ENCODE measurements around the gene PLEKHG3. TPM values are rescaled to one million over a fixed set of nuclear protein-coding genes. Genes with fewer than 3 reads are reported as not detected.

Gene PLEKHG3
- total RNA-seq, 1 experiment from 2014 or later, result 75.3 TPM

GRCh38 chr14:64734990-64735389 is 30.8 kb downstream of the PLEKHG3 start (continued):
- TF ChIP-seq, protein P1, sequence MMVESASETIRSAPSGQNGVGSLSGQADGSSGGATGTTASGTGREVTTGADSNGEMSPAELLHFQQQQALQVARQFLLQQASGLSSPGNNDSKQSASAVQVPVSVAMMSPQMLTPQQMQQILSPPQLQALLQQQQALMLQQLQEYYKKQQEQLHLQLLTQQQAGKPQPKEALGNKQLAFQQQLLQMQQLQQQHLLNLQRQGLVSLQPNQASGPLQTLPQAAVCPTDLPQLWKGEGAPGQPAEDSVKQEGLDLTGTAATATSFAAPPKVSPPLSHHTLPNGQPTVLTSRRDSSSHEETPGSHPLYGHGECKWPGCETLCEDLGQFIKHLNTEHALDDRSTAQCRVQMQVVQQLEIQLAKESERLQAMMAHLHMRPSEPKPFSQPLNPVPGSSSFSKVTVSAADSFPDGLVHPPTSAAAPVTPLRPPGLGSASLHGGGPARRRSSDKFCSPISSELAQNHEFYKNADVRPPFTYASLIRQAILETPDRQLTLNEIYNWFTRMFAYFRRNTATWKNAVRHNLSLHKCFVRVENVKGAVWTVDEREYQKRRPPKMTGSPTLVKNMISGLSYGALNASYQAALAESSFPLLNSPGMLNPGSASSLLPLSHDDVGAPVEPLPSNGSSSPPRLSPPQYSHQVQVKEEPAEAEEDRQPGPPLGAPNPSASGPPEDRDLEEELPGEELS (CRISPR knock-in tag; IDR thresholded peaks at IDR 0.05), result no peak
- TF ChIP-seq, protein P2, sequence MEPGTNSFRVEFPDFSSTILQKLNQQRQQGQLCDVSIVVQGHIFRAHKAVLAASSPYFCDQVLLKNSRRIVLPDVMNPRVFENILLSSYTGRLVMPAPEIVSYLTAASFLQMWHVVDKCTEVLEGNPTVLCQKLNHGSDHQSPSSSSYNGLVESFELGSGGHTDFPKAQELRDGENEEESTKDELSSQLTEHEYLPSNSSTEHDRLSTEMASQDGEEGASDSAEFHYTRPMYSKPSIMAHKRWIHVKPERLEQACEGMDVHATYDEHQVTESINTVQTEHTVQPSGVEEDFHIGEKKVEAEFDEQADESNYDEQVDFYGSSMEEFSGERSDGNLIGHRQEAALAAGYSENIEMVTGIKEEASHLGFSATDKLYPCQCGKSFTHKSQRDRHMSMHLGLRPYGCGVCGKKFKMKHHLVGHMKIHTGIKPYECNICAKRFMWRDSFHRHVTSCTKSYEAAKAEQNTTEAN (CRISPR knock-in tag; IDR thresholded peaks at IDR 0.05), result no peak
- no peak for TF ChIP-seq EMX1 (CRISPR knock-in tag; IDR thresholded peaks at IDR 0.05)

GRCh38 chr14:64736271-64737169 is 32.3 kb downstream of the PLEKHG3 start:
- POLR2A ChIA-PET, result no interaction called here
- H3K27ac Mint-ChIP-seq, result no peak overlapping the region
- CTCF ChIA-PET, result interaction anchor here (0.6 to 1.9 kb wide), 16 partner anchors 9 to 175 kb away, joined by 3 to 10 read pairs (median 4); no protein-coding TSS in a partner anchor
- H3K36me3 Mint-ChIP-seq, result peaks cover 46% of the 10 kb centered on the region
- DNase-seq (ENCODE audit: low spot score) (peak; percentile 46), ATAC-seq (peak; percentile 84)
- H3K4me3 Mint-ChIP-seq, result no peak overlapping the region
- H3K9me3 Mint-ChIP-seq, result no peaks in the 10 kb centered on the region
- H3K27me3 Mint-ChIP-seq (ENCODE audit: low read depth), result no peaks in the 10 kb centered on the region
- peaks cover 11% of the 10 kb centered on the region for H3K4me1 Mint-ChIP-seq
- TF ChIP-seq, protein P3, sequence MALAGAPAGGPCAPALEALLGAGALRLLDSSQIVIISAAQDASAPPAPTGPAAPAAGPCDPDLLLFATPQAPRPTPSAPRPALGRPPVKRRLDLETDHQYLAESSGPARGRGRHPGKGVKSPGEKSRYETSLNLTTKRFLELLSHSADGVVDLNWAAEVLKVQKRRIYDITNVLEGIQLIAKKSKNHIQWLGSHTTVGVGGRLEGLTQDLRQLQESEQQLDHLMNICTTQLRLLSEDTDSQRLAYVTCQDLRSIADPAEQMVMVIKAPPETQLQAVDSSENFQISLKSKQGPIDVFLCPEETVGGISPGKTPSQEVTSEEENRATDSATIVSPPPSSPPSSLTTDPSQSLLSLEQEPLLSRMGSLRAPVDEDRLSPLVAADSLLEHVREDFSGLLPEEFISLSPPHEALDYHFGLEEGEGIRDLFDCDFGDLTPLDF (CRISPR knock-in tag; IDR thresholded peaks at IDR 0.05), result no peak
- TF ChIP-seq ZNF416 (CRISPR knock-in tag; IDR thresholded peaks at IDR 0.05) (no peak), NFE2L1 (CRISPR knock-in tag; IDR thresholded peaks at IDR 0.05) (no peak), FOXP1 (CRISPR knock-in tag; IDR thresholded peaks at IDR 0.05; ENCODE audit: borderline replicate concordance) (0 out of 2 replicates have a peak, but pooled peaks have one; percentile 25), TEAD1 (CRISPR knock-in tag; IDR thresholded peaks at IDR 0.05) (no peak), ZNF425 (CRISPR knock-in tag; conservative IDR thresholded peaks at IDR 0.05) (no peak), ATF6 (CRISPR knock-in tag; IDR thresholded peaks at IDR 0.05) (no peak), MAX (CRISPR knock-in tag; IDR thresholded peaks at IDR 0.05) (no peak), CREM (CRISPR knock-in tag; IDR thresholded peaks at IDR 0.05) (no peak)
- TF ChIP-seq, protein P2 (CRISPR knock-in tag; IDR thresholded peaks at IDR 0.05), result no peak
- TF ChIP-seq, protein P4, sequence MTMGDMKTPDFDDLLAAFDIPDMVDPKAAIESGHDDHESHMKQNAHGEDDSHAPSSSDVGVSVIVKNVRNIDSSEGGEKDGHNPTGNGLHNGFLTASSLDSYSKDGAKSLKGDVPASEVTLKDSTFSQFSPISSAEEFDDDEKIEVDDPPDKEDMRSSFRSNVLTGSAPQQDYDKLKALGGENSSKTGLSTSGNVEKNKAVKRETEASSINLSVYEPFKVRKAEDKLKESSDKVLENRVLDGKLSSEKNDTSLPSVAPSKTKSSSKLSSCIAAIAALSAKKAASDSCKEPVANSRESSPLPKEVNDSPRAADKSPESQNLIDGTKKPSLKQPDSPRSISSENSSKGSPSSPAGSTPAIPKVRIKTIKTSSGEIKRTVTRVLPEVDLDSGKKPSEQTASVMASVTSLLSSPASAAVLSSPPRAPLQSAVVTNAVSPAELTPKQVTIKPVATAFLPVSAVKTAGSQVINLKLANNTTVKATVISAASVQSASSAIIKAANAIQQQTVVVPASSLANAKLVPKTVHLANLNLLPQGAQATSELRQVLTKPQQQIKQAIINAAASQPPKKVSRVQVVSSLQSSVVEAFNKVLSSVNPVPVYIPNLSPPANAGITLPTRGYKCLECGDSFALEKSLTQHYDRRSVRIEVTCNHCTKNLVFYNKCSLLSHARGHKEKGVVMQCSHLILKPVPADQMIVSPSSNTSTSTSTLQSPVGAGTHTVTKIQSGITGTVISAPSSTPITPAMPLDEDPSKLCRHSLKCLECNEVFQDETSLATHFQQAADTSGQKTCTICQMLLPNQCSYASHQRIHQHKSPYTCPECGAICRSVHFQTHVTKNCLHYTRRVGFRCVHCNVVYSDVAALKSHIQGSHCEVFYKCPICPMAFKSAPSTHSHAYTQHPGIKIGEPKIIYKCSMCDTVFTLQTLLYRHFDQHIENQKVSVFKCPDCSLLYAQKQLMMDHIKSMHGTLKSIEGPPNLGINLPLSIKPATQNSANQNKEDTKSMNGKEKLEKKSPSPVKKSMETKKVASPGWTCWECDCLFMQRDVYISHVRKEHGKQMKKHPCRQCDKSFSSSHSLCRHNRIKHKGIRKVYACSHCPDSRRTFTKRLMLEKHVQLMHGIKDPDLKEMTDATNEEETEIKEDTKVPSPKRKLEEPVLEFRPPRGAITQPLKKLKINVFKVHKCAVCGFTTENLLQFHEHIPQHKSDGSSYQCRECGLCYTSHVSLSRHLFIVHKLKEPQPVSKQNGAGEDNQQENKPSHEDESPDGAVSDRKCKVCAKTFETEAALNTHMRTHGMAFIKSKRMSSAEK (CRISPR knock-in tag; IDR thresholded peaks at IDR 0.05; ENCODE audit: borderline replicate concordance), result no peak
- TF ChIP-seq, protein P5, sequence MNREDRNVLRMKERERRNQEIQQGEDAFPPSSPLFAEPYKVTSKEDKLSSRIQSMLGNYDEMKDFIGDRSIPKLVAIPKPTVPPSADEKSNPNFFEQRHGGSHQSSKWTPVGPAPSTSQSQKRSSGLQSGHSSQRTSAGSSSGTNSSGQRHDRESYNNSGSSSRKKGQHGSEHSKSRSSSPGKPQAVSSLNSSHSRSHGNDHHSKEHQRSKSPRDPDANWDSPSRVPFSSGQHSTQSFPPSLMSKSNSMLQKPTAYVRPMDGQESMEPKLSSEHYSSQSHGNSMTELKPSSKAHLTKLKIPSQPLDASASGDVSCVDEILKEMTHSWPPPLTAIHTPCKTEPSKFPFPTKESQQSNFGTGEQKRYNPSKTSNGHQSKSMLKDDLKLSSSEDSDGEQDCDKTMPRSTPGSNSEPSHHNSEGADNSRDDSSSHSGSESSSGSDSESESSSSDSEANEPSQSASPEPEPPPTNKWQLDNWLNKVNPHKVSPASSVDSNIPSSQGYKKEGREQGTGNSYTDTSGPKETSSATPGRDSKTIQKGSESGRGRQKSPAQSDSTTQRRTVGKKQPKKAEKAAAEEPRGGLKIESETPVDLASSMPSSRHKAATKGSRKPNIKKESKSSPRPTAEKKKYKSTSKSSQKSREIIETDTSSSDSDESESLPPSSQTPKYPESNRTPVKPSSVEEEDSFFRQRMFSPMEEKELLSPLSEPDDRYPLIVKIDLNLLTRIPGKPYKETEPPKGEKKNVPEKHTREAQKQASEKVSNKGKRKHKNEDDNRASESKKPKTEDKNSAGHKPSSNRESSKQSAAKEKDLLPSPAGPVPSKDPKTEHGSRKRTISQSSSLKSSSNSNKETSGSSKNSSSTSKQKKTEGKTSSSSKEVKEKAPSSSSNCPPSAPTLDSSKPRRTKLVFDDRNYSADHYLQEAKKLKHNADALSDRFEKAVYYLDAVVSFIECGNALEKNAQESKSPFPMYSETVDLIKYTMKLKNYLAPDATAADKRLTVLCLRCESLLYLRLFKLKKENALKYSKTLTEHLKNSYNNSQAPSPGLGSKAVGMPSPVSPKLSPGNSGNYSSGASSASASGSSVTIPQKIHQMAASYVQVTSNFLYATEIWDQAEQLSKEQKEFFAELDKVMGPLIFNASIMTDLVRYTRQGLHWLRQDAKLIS (CRISPR knock-in tag; IDR thresholded peaks at IDR 0.05; ENCODE audit: borderline replicate concordance), result no peak

All from WTC11 (cell line).